WTC11 (cell line): ENCODE data around the gene POLDIP3.

Source experiments
- CREM ChIP-seq: sonication (generic); formaldehyde crosslinking; IDR thresholded peaks from 2 replicates; pipeline ENCODE4 v1.8.1; 2022; ENCODE audit warnings: mild to moderate bottlenecking, missing genetic modification reagents, moderate library complexity
- ESRRA ChIP-seq: sonication (generic); formaldehyde crosslinking; IDR thresholded peaks from 2 replicates; pipeline ENCODE4 v1.8.1; 2022; ENCODE audit warnings: mild to moderate bottlenecking, missing genetic modification reagents, borderline replicate concordance
- JUN ChIP-seq: sonication (generic); formaldehyde crosslinking; IDR thresholded peaks from 2 replicates; pipeline ENCODE4 v1.8.0; 2023; ENCODE audit warnings: mild to moderate bottlenecking, missing genetic modification reagents
- NR3C1 ChIP-seq: sonication (generic); formaldehyde crosslinking; conservative IDR thresholded peaks from 2 replicates; pipeline ENCODE4 v1.8.1; 2023; ENCODE audit warnings: low read depth, mild to moderate bottlenecking, missing genetic modification reagents
- SP1 ChIP-seq: sonication (generic); formaldehyde crosslinking; conservative IDR thresholded peaks from 2 replicates; pipeline ENCODE4 v1.8.1; 2022; ENCODE audit warnings: missing genetic modification reagents
- TEAD4 ChIP-seq: sonication (generic); formaldehyde crosslinking; IDR thresholded peaks from 2 replicates; pipeline ENCODE4 v1.8.0; 2022; ENCODE audit warnings: mild to moderate bottlenecking, missing genetic modification reagents
- ZNF121 ChIP-seq: sonication (generic); formaldehyde crosslinking; IDR thresholded peaks from 2 replicates; pipeline ENCODE4 v1.8.0; 2023; ENCODE audit warnings: missing genetic modification reagents
- TF ChIP-seq, protein P1 (sequence below): fragments of 200-600 bp; IDR thresholded peaks from 2 replicates; pipeline ENCODE4 v1.8.0; 2022; ENCODE audit warnings: antibody characterized with exemption
- TF ChIP-seq, protein P2 (sequence below): sonication (generic); formaldehyde crosslinking; IDR thresholded peaks from 2 replicates; pipeline ENCODE4 v1.8.1; 2022; ENCODE audit warnings: mild to moderate bottlenecking, missing genetic modification reagents, moderate library complexity, borderline replicate concordance
- TF ChIP-seq, protein P3 (sequence below): sonication (generic); formaldehyde crosslinking; IDR thresholded peaks from 2 replicates; pipeline ENCODE4 v1.8.0; 2023; ENCODE audit warnings: missing genetic modification reagents, mild to moderate bottlenecking, borderline replicate concordance
- TF ChIP-seq, protein P4 (sequence below): fragments of 250-450 bp; sonication (Bioruptor Pico); conservative IDR thresholded peaks from 2 replicates; pipeline ENCODE4 v1.9.0; 2021; ENCODE audit warnings: mild to moderate bottlenecking
- TF ChIP-seq, protein P5 (sequence below): sonication (generic); formaldehyde crosslinking; IDR thresholded peaks from 2 replicates; pipeline ENCODE4 v1.8.1; 2023; ENCODE audit warnings: mild to moderate bottlenecking, missing genetic modification reagents
- TF ChIP-seq, protein P6 (sequence below): sonication (generic); formaldehyde crosslinking; conservative IDR thresholded peaks from 2 replicates; pipeline ENCODE4 v1.8.1; 2023; ENCODE audit warnings: mild to moderate bottlenecking, low read depth, missing genetic modification reagents, moderate library complexity

DNA sequence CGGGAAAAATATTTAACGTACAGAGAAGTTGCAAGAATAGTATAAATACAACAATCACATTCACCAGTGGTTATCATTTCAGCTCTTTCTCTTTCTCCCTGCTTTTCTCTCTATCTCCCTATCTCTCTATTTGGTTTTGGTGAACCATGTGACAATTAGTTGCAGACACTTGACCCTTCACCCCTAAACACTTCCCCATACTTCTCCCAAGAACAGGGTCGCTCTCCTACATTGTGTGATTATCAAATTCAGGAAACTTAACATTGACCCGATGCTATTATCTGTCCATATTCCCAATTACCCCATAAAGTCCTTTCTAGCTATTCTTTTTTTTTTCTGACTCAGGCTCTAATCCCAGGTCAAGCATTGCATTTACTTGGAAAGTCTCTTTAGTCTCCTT, 39.3 kb upstream of the POLDIP3 start:
- TF ChIP-seq, protein P1, sequence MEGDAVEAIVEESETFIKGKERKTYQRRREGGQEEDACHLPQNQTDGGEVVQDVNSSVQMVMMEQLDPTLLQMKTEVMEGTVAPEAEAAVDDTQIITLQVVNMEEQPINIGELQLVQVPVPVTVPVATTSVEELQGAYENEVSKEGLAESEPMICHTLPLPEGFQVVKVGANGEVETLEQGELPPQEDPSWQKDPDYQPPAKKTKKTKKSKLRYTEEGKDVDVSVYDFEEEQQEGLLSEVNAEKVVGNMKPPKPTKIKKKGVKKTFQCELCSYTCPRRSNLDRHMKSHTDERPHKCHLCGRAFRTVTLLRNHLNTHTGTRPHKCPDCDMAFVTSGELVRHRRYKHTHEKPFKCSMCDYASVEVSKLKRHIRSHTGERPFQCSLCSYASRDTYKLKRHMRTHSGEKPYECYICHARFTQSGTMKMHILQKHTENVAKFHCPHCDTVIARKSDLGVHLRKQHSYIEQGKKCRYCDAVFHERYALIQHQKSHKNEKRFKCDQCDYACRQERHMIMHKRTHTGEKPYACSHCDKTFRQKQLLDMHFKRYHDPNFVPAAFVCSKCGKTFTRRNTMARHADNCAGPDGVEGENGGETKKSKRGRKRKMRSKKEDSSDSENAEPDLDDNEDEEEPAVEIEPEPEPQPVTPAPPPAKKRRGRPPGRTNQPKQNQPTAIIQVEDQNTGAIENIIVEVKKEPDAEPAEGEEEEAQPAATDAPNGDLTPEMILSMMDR = no peak
- no peak for TF ChIP-seq ZNF121 (CRISPR knock-in tag)
- no peak for TF ChIP-seq JUN
- TF ChIP-seq, protein P2, sequence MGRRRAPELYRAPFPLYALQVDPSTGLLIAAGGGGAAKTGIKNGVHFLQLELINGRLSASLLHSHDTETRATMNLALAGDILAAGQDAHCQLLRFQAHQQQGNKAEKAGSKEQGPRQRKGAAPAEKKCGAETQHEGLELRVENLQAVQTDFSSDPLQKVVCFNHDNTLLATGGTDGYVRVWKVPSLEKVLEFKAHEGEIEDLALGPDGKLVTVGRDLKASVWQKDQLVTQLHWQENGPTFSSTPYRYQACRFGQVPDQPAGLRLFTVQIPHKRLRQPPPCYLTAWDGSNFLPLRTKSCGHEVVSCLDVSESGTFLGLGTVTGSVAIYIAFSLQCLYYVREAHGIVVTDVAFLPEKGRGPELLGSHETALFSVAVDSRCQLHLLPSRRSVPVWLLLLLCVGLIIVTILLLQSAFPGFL (CRISPR knock-in tag) = no peak
- TF ChIP-seq, protein P3, sequence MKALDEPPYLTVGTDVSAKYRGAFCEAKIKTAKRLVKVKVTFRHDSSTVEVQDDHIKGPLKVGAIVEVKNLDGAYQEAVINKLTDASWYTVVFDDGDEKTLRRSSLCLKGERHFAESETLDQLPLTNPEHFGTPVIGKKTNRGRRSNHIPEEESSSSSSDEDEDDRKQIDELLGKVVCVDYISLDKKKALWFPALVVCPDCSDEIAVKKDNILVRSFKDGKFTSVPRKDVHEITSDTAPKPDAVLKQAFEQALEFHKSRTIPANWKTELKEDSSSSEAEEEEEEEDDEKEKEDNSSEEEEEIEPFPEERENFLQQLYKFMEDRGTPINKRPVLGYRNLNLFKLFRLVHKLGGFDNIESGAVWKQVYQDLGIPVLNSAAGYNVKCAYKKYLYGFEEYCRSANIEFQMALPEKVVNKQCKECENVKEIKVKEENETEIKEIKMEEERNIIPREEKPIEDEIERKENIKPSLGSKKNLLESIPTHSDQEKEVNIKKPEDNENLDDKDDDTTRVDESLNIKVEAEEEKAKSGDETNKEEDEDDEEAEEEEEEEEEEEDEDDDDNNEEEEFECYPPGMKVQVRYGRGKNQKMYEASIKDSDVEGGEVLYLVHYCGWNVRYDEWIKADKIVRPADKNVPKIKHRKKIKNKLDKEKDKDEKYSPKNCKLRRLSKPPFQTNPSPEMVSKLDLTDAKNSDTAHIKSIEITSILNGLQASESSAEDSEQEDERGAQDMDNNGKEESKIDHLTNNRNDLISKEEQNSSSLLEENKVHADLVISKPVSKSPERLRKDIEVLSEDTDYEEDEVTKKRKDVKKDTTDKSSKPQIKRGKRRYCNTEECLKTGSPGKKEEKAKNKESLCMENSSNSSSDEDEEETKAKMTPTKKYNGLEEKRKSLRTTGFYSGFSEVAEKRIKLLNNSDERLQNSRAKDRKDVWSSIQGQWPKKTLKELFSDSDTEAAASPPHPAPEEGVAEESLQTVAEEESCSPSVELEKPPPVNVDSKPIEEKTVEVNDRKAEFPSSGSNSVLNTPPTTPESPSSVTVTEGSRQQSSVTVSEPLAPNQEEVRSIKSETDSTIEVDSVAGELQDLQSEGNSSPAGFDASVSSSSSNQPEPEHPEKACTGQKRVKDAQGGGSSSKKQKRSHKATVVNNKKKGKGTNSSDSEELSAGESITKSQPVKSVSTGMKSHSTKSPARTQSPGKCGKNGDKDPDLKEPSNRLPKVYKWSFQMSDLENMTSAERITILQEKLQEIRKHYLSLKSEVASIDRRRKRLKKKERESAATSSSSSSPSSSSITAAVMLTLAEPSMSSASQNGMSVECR = no peak
- TF ChIP-seq, protein P4, sequence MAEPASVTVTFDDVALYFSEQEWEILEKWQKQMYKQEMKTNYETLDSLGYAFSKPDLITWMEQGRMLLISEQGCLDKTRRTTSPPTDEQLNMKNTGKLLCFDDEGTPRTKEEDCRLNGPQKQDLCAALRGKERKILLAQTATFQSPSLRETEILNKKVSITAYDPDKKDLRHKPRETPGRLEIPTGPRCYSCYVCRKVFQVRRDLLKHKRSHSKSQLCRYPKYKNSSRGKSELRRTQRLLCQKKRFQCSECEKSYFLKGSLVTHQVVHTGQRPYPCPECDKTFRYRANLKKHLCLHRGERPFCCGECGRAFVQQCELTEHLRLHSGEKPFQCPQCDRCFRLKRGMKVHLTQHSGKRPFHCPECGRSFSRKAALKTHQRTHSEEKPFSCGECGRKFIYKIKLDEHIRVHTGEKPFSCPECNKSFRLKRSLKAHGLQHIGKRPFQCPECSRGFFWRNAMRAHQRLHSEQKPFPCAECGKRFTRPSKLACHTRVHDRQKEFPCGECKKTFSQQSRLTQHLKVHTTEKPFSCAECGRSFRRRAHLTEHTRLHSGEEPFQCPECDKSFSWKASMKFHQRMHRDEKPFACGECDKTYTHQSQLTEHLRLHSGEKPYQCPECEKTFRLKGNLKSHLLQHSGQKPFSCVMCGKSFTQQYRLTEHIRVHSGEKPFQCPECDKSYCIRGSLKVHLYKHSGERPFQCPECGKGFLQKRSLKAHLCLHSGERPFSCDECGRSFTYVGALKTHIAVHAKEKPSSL (CRISPR knock-in tag) = no peak
- no peak for TF ChIP-seq TEAD4 (CRISPR knock-in tag)
- TF ChIP-seq NR3C1 (CRISPR knock-in tag) = no peak
- no peak for TF ChIP-seq ESRRA (CRISPR knock-in tag)
- TF ChIP-seq CREM = no peak
- no peak for TF ChIP-seq SP1 (CRISPR knock-in tag)
- TF ChIP-seq, protein P5, sequence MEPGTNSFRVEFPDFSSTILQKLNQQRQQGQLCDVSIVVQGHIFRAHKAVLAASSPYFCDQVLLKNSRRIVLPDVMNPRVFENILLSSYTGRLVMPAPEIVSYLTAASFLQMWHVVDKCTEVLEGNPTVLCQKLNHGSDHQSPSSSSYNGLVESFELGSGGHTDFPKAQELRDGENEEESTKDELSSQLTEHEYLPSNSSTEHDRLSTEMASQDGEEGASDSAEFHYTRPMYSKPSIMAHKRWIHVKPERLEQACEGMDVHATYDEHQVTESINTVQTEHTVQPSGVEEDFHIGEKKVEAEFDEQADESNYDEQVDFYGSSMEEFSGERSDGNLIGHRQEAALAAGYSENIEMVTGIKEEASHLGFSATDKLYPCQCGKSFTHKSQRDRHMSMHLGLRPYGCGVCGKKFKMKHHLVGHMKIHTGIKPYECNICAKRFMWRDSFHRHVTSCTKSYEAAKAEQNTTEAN (CRISPR knock-in tag) = no peak
- TF ChIP-seq, protein P6, sequence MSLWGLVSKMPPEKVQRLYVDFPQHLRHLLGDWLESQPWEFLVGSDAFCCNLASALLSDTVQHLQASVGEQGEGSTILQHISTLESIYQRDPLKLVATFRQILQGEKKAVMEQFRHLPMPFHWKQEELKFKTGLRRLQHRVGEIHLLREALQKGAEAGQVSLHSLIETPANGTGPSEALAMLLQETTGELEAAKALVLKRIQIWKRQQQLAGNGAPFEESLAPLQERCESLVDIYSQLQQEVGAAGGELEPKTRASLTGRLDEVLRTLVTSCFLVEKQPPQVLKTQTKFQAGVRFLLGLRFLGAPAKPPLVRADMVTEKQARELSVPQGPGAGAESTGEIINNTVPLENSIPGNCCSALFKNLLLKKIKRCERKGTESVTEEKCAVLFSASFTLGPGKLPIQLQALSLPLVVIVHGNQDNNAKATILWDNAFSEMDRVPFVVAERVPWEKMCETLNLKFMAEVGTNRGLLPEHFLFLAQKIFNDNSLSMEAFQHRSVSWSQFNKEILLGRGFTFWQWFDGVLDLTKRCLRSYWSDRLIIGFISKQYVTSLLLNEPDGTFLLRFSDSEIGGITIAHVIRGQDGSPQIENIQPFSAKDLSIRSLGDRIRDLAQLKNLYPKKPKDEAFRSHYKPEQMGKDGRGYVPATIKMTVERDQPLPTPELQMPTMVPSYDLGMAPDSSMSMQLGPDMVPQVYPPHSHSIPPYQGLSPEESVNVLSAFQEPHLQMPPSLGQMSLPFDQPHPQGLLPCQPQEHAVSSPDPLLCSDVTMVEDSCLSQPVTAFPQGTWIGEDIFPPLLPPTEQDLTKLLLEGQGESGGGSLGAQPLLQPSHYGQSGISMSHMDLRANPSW (CRISPR knock-in tag) = no peak
